ENCODE measurements around the gene CLCN1. TPM values are rescaled to one million over a fixed set of nuclear protein-coding genes. Genes with fewer than 3 reads are reported as not detected.

The CLCN1 gene
- polyA plus RNA-seq, 4 donors: 0.19 to 24.9 TPM; not detected in 2

DNA sequence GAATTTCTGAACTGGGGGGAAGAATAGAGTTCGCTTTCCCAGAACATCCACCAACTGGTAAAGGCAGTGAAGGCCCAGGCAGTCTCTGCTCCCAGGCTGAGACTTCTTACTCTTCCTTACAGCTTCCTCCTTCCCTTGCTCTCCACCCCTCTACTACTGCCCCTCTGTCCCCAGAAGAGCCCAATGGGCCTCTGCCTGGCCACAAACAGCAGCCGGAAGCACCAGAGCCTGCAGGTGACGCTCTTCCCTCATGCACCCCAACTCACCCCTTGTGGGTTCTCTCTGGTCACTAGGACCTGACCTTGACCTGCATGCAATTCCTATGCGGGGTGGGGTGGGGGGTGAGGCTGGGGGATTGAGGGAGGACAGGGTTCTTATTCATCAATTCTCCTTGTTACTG lies 30.1 kb downstream of the CLCN1 start:
- Histone ChIP-seq H3K4me3 (ENCODE audit: low read depth in 1 of 3, low read length in 3 of 3) (no peak overlapping the region), H3K4me1 (ENCODE audit: control insufficient read depth in 3 of 3, insufficient read depth in 2 of 3, low read depth in 1 of 3, low read length in 2 of 3) (peaks cover 0 to 3% (median 0%) of the 10 kb centered on the region in 3 donors), H3K9me3 (ENCODE audit: control insufficient read depth in 2 of 2, insufficient read depth in 1 of 2, low read depth in 1 of 2, low read length in 1 of 2) (no peaks in the 10 kb centered on the region), H3K27me3 (ENCODE audit: control insufficient read depth in 3 of 3, insufficient read depth in 3 of 3, low read length in 3 of 3) (peaks cover 0 to 16% (median 0%) of the 10 kb centered on the region in 3 donors), H3K36me3 (ENCODE audit: control insufficient read depth in 3 of 3, insufficient read depth in 2 of 3, low read depth in 1 of 3, low read length in 3 of 3) (no peaks in the 10 kb centered on the region), H3K27ac (ENCODE audit: low read depth in 1 of 3, low read length in 2 of 3) (no peak overlapping the region)
- FAIRE-seq: no peak
- WGBS, 3 donors: 93 to 96% (median 94%) methylated on average over 4 of the region's 4 CpGs
- DNase-seq: no peak

DNA sequence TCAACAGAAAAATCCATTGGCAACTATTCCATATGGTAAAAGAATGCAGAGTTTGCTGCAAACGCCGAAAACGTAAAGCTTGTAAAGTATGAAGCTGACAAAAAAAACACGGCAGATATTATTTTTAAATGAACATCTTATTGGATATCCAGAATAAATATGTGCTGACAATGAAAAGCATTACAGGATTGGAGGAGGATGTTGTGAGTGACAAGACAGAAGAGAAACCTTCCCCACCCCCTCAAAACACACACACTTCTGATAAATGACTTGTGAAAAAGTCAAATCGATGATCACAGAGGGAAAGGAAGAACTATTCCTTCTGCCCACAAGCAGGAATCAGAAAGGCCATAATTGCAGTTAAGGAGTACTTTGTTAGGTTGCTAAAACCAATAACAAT lies 32.0 kb downstream of the CLCN1 start:
- peaks cover 0 to 3% (median 0%) of the 10 kb centered on the region in 3 donors for H3K4me1 ChIP-seq (ENCODE audit: control insufficient read depth in 3 of 3, insufficient read depth in 2 of 3, low read depth in 1 of 3, low read length in 2 of 3)
- 56 to 79% (median 64%) methylated on average over 5 of the region's 5 CpGs for WGBS, 3 donors
- no peak overlapping the region for H3K4me3 ChIP-seq (ENCODE audit: low read depth in 1 of 3, low read length in 3 of 3)
- FAIRE-seq: no peak
- no peak overlapping the region for H3K27ac ChIP-seq (ENCODE audit: low read depth in 1 of 3, low read length in 2 of 3)
- DNase-seq: no peak
- no peaks in the 10 kb centered on the region for H3K9me3 ChIP-seq (ENCODE audit: control insufficient read depth in 2 of 2, insufficient read depth in 1 of 2, low read depth in 1 of 2, low read length in 1 of 2)
- H3K36me3 ChIP-seq (ENCODE audit: control insufficient read depth in 3 of 3, insufficient read depth in 2 of 3, low read depth in 1 of 3, low read length in 3 of 3): no peaks in the 10 kb centered on the region
- peaks cover 0 to 16% (median 0%) of the 10 kb centered on the region in 3 donors for H3K27me3 ChIP-seq (ENCODE audit: control insufficient read depth in 3 of 3, insufficient read depth in 3 of 3, low read length in 3 of 3)

DNA sequence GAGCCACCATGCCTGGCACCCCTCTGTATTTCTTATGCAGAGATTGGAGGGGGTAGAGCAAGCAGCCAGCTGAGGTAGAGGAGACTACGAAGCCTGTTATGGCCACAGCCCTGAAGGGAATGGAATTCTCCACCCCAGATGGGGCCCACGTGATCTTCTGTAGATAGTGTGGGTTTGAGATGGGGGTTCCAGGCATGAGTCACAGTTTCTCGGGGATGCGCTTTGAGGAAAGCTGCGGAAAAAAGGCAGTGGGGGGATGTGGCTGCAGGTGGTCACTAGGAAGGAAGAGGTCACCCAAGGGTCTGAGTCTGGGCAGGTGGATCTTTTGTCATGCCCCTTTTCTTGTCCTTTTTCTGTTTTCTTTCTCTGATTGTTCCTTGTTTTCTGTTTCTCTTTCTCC lies 35.1 kb downstream of the CLCN1 start:
- no peak for FAIRE-seq
- Histone ChIP-seq H3K4me1 (ENCODE audit: control insufficient read depth in 3 of 3, insufficient read depth in 2 of 3, low read depth in 1 of 3, low read length in 2 of 3) (no peaks in the 10 kb centered on the region), H3K27ac (ENCODE audit: low read depth in 1 of 3, low read length in 2 of 3) (no peak overlapping the region), H3K27me3 (ENCODE audit: control insufficient read depth in 3 of 3, insufficient read depth in 3 of 3, low read length in 3 of 3) (peaks cover 0 to 6% (median 0%) of the 10 kb centered on the region in 3 donors), H3K9me3 (ENCODE audit: control insufficient read depth in 2 of 2, insufficient read depth in 1 of 2, low read depth in 1 of 2, low read length in 1 of 2) (no peaks in the 10 kb centered on the region), H3K4me3 (ENCODE audit: low read depth in 1 of 3, low read length in 3 of 3) (no peak overlapping the region), H3K36me3 (ENCODE audit: control insufficient read depth in 3 of 3, insufficient read depth in 2 of 3, low read depth in 1 of 3, low read length in 3 of 3) (no peaks in the 10 kb centered on the region)
- no peak for DNase-seq
- 61 to 66% (median 64%) methylated on average over 5 of the region's 5 CpGs for WGBS, 3 donors

DNA sequence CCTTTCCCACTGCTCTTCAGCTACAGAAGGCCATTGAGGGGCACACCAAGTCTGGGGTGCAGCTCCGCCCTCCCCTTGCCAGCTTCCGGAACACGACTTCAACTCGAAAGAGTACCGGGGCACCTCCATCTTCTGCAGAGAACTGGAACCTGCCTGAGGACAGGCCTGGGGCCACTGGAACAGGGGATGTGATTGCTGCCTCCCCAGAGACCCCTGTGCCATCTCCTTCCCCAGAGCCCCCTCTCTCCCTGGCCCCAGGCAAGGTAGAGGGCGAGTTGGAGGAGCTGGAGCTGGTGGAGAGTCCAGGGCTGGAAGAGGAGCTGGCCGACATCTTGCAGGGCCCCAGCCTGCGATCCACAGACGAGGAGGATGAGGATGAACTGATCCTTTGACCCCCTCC lies 35.7 kb downstream of the CLCN1 start:
- FAIRE-seq (no peak), DNase-seq (no peak)
- Histone ChIP-seq H3K4me3 (ENCODE audit: low read depth in 1 of 3, low read length in 3 of 3) (no peak overlapping the region), H3K36me3 (ENCODE audit: control insufficient read depth in 3 of 3, insufficient read depth in 2 of 3, low read depth in 1 of 3, low read length in 3 of 3) (no peaks in the 10 kb centered on the region), H3K4me1 (ENCODE audit: control insufficient read depth in 3 of 3, insufficient read depth in 2 of 3, low read depth in 1 of 3, low read length in 2 of 3) (no peaks in the 10 kb centered on the region), H3K27me3 (ENCODE audit: control insufficient read depth in 3 of 3, insufficient read depth in 3 of 3, low read length in 3 of 3) (peaks cover 0 to 6% (median 0%) of the 10 kb centered on the region in 3 donors), H3K9me3 (ENCODE audit: control insufficient read depth in 2 of 2, insufficient read depth in 1 of 2, low read depth in 1 of 2, low read length in 1 of 2) (no peaks in the 10 kb centered on the region), H3K27ac (ENCODE audit: low read depth in 1 of 3, low read length in 2 of 3) (no peak overlapping the region)
- 90 to 96% (median 91%) methylated on average over 9 of the region's 9 CpGs for WGBS, 3 donors

DNA sequence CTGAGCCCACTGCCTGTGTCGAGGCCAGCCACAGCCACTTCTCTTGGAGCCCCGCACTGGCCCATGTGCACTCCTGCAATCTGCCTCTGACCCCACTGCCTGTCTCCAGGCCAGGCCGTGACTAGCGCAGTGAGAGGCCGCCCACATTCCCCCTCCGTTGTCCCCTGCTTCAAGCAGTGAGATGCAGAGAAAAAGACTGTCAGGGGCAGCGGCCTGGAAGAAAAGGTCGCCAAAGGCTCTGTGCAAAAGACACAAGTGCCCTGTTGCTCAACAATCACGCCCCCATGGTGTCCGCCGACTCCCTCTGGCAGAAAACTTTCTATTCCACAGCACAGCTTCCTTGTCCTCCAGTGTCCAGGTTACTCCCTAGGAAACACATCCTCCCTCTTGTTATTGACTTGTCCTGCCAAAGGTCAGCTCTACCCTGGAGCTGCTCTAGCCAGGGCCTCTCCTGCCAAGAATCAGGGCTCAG lies 36.7 kb downstream of the CLCN1 start:
- no peaks in the 10 kb centered on the region for H3K36me3 ChIP-seq (ENCODE audit: control insufficient read depth in 3 of 3, insufficient read depth in 2 of 3, low read depth in 1 of 3, low read length in 3 of 3)
- FAIRE-seq (no peak), DNase-seq (no peak)
- no peak overlapping the region for H3K4me3 ChIP-seq (ENCODE audit: low read depth in 1 of 3, low read length in 3 of 3)
- H3K9me3 ChIP-seq (ENCODE audit: control insufficient read depth in 2 of 2, insufficient read depth in 1 of 2, low read depth in 1 of 2, low read length in 1 of 2): no peaks in the 10 kb centered on the region
- peaks cover 0 to 5% (median 0%) of the 10 kb centered on the region in 3 donors for H3K27me3 ChIP-seq (ENCODE audit: control insufficient read depth in 3 of 3, insufficient read depth in 3 of 3, low read length in 3 of 3)
- 87 to 95% (median 92%) methylated on average over 10 to 11 of the region's 11 CpGs for WGBS, 3 donors
- no peaks in the 10 kb centered on the region for H3K4me1 ChIP-seq (ENCODE audit: control insufficient read depth in 3 of 3, insufficient read depth in 2 of 3, low read depth in 1 of 3, low read length in 2 of 3)
- no peak overlapping the region for H3K27ac ChIP-seq (ENCODE audit: low read depth in 1 of 3, low read length in 2 of 3)

DNA sequence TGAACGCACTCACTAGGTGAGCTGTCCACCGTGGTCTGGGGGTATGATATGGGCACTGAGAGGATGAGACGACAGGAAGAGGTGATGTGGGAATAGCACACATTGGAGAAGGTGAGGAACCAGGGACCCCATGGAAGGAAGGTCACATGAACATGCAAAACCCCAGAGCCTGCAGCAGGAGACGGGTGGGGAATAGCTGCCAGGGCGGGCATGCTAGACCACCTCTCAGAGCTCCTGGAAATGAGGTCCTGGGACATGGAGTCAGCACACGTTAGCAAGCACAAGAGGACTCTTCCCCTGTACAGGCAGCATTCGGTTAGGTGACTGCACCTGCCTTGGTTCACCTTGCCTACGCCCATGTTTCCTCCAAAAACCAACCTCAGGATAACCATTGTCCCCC lies 38.5 kb downstream of the CLCN1 start:
- FAIRE-seq: no peak
- H3K36me3 ChIP-seq (ENCODE audit: control insufficient read depth in 3 of 3, insufficient read depth in 2 of 3, low read depth in 1 of 3, low read length in 3 of 3): no peaks in the 10 kb centered on the region
- H3K4me1 ChIP-seq (ENCODE audit: control insufficient read depth in 3 of 3, insufficient read depth in 2 of 3, low read depth in 1 of 3, low read length in 2 of 3): no peaks in the 10 kb centered on the region
- H3K9me3 ChIP-seq (ENCODE audit: control insufficient read depth in 2 of 2, insufficient read depth in 1 of 2, low read depth in 1 of 2, low read length in 1 of 2): no peaks in the 10 kb centered on the region
- H3K4me3 ChIP-seq (ENCODE audit: low read depth in 1 of 3, low read length in 3 of 3): no peak overlapping the region
- DNase-seq: no peak
- peaks cover 0 to 7% (median 0%) of the 10 kb centered on the region in 3 donors for H3K27me3 ChIP-seq (ENCODE audit: control insufficient read depth in 3 of 3, insufficient read depth in 3 of 3, low read length in 3 of 3)
- no peak overlapping the region for H3K27ac ChIP-seq (ENCODE audit: low read depth in 1 of 3, low read length in 2 of 3)
- 76 to 91% (median 89%) methylated on average over 8 of the region's 8 CpGs for WGBS, 3 donors

DNA sequence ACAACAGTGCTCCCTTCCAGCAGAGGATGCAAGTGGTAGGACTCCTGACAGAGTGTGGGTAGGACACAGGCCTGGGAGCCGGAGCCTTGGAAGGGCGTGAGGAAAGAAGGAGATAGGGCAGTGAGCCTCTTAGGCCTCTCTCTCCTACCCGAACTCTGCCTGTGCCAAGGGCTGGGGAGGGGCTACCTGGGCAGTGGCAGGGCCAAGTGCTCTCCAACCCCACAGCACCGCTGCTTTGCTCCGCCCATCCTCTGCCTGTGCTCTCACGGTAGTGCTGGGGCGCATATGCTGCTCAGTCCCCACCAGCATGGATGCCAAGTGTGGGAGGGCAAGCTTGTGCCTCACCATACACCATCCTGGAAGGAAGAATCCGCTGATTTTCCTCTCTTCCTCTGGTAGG lies 39.1 kb downstream of the CLCN1 start:
- peaks cover 0 to 13% (median 0%) of the 10 kb centered on the region in 3 donors for H3K27me3 ChIP-seq (ENCODE audit: control insufficient read depth in 3 of 3, insufficient read depth in 3 of 3, low read length in 3 of 3)
- H3K36me3 ChIP-seq (ENCODE audit: control insufficient read depth in 3 of 3, insufficient read depth in 2 of 3, low read depth in 1 of 3, low read length in 3 of 3): no peaks in the 10 kb centered on the region
- DNase-seq (no peak), FAIRE-seq (no peak)
- 44 to 80% (median 66%) methylated on average over 8 of the region's 8 CpGs for WGBS, 3 donors
- no peaks in the 10 kb centered on the region for H3K4me1 ChIP-seq (ENCODE audit: control insufficient read depth in 3 of 3, insufficient read depth in 2 of 3, low read depth in 1 of 3, low read length in 2 of 3)
- no peak overlapping the region for H3K27ac ChIP-seq (ENCODE audit: low read depth in 1 of 3, low read length in 2 of 3)
- no peaks in the 10 kb centered on the region for H3K9me3 ChIP-seq (ENCODE audit: control insufficient read depth in 2 of 2, insufficient read depth in 1 of 2, low read depth in 1 of 2, low read length in 1 of 2)
- H3K4me3 ChIP-seq (ENCODE audit: low read depth in 1 of 3, low read length in 3 of 3): no peak overlapping the region

DNA sequence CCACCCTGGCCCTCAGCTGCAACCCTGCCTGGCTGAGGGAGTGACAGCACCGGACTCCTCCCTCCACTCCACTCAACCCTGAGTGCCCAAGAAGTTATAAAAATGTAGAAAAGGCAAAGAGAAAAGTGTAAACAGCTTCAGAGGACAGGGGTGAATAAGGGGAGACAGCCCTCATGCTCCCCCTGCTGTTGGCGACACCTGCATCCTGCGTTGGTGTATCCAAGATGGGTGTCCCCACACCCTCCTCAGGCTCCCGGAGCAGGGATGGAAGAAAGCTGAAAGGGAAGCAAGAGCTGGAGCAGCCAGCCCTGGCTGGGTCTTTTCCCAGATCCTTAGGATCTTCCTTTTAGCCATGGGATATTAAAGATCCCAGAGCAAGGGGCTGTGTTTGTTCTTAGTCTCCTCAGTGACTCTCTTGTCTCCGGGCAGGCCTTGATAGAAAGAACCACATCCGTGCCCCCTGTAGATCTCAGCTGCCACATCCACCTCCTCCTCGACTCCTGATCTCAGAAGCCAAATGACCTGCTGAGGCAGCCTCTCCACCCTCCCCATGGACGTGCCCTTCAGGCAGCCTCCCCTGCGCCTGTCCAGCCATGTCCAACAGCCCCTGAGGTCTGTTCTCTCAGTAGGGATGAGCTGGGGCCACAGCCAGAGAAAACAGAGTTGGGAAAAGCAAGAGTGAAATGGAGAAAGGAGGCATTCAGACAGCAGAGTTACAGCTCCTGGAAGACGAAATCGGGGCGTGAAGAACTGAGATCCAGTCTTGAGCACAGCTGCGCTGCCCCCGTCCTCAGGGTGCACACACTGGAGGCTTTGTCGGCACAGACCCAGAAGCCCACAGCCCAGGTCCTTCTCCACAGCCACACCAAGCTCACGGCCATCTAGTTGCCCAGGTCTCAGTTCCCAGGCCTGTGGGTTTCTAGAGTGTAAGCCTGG lies 39.8 kb downstream of the CLCN1 start:
- Histone ChIP-seq H3K27me3 (ENCODE audit: control insufficient read depth in 3 of 3, insufficient read depth in 3 of 3, low read length in 3 of 3) (peaks cover 0 to 18% (median under 1%) of the 10 kb centered on the region in 3 donors), H3K4me3 (ENCODE audit: low read depth in 1 of 3, low read length in 3 of 3) (no peak overlapping the region), H3K4me1 (ENCODE audit: control insufficient read depth in 3 of 3, insufficient read depth in 2 of 3, low read depth in 1 of 3, low read length in 2 of 3) (no peaks in the 10 kb centered on the region), H3K36me3 (ENCODE audit: control insufficient read depth in 3 of 3, insufficient read depth in 2 of 3, low read depth in 1 of 3, low read length in 3 of 3) (no peaks in the 10 kb centered on the region), H3K9me3 (ENCODE audit: control insufficient read depth in 2 of 2, insufficient read depth in 1 of 2, low read depth in 1 of 2, low read length in 1 of 2) (no peaks in the 10 kb centered on the region), H3K27ac (ENCODE audit: low read depth in 1 of 3, low read length in 2 of 3) (no peak overlapping the region)
- DNase-seq (no peak), FAIRE-seq (no peak)
- 90 to 93% (median 92%) methylated on average over 16 of the region's 16 CpGs for WGBS, 3 donors

Data from small intestine (tissue), 7 donors.